KOPT-K1 (cell line): ENCODE measurements around the gene CACNA1F.

Source experiments
- H3K27ac ChIP-seq: fragments of 200-600 bp; sonication (generic); 2 replicates; pipeline ENCODE4 v1.5.1; 2016; ENCODE audit warnings: antibody characterized with exemption, mild to moderate bottlenecking, low read depth, low read length; ENCODE audit not compliant: poor library complexity, severe bottlenecking
- H3K36me3 ChIP-seq: fragments of 200-600 bp; sonication (generic); 2 replicates; pipeline ENCODE4 v1.5.1; 2017; ENCODE audit warnings: antibody characterized with exemption, mild to moderate bottlenecking, low read length, moderate library complexity; ENCODE audit not compliant: insufficient read depth
- H3K9me3 ChIP-seq: fragments of 200-600 bp; sonication (generic); 2 replicates; pipeline ENCODE4 v1.5.1; 2017; ENCODE audit warnings: antibody characterized with exemption, low read length, mild to moderate bottlenecking; ENCODE audit not compliant: insufficient read depth, poor library complexity, severe bottlenecking

Gene CACNA1F

DNA sequence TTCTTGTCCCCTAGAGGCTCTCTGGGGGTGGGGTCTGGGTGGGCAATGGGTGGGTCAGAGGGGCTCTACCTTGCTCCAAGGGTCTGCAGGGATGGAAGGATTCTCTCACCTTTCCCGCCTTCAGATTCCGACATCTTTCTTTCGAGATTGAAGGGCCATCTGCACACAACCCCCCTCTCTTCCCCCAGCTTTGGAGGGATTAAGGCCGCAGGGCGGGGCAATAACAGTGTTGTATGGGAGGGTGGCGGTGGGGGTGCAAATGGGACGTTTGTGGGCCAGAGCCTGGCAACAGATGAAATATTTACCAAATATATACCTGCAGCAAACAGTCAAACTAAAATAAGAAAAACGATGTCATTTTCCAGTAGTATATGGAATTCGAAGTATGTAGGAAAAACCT lies at the start of gene CACNA1F:
Gene CACNA1F (minus strand): TSS at position 165 of the 400 bp plus-strand sequence. CDS start 31 bp downstream, at position 134.
- Histone ChIP-seq H3K36me3 (no peaks in the 10 kb centered on the region), H3K27ac (no peak within 1 kb of the TSS), H3K9me3 (no peaks in the 10 kb centered on the region)

DNA sequence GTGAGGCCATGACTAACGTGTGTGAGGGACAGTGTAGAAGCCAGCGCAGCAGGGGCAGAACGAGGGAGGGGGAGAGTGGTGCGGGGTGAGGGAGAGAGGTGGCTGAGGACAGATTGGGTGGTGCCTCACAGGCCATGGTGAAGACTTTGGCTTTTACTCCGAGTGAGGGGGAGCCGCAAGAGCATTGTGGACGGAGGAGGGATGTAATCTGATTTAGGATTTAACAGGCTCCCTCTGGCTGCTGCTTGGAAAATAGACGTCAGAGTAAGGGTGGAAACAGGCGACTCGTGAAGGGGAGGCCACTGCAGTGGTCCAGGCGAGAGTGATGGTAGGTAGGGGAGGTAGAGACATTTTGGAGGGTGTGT lies 49.5 kb upstream of the CACNA1F start:
- Histone ChIP-seq H3K27ac (no peak overlapping the region), H3K9me3 (no peaks in the 10 kb centered on the region), H3K36me3 (no peaks in the 10 kb centered on the region)

DNA sequence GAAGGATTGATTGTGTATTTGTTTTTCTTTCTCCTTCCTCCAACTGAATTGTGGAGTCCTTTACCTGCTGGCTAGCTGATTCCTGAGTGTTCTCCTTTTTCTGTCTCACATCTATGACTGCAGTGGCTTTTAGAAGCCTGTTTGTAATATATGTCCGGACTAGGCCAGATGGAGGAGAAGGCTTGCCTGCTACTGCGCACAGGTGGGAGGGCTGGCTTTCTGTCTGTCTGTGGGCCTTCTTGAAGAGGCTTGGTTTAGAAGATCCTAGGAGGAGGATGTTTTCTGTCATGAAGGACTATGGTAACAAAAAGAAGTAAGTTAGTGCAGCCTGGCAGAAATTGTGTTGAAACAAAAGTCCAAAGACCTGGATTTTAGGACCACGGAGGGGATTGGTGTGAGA lies 44.9 kb upstream of the CACNA1F start:
- no peaks in the 10 kb centered on the region for H3K9me3 ChIP-seq
- H3K27ac ChIP-seq: no peak overlapping the region
- no peaks in the 10 kb centered on the region for H3K36me3 ChIP-seq

DNA sequence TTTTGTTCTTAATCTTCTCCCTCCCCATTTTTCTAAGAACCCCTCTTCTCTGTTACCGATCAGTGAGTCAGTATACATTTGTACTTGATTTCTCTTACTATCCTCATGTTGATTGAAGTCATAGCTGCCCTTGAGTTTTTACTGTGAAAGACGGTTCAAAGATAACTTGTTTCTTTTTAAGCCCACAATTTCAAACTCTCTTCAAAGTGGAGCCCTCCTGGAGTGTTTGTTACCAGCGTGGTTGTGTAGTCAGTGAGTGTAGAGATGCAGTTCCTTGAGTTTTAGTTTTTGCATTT lies 44.3 kb upstream of the CACNA1F start:
- Histone ChIP-seq H3K36me3 (no peaks in the 10 kb centered on the region), H3K27ac (no peak overlapping the region), H3K9me3 (no peaks in the 10 kb centered on the region)

DNA sequence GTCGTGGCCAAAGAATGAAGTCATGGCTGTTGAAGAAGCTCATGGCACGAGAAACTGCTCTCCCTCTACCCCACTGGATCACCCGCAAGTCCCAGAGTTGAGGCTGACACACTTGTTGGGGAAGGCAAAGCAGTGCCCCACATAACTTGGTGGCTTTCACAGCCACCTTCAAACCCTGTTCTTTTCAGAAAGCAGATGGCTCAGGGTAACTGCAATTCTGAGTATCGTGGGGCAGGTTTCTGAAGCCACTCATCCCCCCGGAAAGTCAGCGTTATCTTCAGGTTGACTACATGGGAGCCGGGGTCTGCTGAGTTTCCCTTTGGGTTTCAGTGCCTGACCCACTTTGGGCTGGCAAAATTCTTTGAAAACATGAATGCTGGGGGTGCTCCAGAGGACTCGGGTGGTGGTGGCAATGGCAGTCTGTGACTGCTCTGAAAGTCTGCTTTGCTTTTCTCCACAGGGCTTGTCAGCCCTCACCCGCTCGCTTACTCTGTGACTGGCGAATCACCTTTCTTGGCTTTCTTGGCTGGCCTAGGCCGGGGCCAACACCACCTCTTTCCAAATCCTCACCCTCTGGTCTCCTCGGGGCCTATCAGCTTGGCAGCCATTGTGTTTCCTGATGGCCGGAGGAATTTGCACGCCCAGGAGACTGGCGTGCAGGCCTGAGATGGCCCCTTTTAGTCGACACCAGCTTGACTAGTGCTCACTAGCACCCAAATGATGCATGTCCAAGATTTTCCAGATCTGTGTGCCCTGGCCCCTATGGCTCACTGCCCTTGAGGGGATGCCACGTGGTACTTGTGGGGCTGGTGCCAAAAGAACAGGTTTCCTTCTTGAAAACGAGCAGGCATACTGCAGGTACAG lies 43.8 kb upstream of the CACNA1F start:
- Histone ChIP-seq H3K9me3 (no peaks in the 10 kb centered on the region), H3K36me3 (no peaks in the 10 kb centered on the region), H3K27ac (no peak overlapping the region)

DNA sequence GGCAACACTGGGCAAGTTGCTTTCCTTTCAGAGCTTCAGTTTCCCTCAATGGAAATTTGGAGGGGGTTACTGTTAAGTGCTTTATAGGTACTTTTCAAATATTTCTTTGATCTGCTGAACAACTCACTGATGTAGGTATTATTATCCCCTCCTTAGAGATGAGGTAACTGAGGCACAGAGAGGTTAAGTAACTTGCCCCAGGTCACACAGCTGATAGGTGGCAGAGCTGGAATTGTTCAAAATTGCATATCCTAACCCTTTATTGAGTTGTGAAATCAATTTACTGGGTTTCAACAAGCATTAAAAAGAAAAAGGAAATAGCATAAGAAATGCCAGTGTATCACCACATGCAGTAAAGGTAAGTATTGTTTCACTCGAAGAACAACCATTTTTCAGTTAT lies 43.1 kb upstream of the CACNA1F start:
- Histone ChIP-seq H3K36me3 (no peaks in the 10 kb centered on the region), H3K27ac (no peak overlapping the region), H3K9me3 (no peaks in the 10 kb centered on the region)

DNA sequence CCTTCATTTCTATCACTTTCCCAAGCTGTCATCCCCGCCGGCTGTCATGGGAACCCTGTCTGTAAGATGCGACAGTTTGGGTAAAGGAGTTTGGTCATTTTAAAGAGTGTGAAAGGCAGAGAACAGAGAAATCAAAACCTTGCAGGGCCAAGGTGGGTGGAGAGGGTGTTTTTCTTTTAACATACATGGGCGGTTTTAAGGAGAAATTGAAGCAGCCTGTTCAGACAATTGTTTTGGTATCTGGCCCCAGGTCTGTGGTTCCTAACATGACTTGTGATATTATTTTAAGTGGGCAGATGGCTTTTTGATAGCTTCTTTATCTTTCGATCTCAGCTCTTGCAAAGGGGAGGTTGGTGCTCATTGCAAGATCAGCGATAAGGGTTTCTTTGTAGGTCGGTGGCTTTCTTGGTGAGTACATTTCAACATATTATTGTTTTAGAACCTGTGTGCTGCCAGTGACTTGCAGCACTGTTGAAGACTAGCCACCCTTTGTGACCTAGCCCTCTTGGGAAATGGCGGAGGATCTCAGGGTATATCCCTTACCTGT lies 40.1 kb upstream of the CACNA1F start:
- H3K36me3 ChIP-seq: no peaks in the 10 kb centered on the region
- H3K27ac ChIP-seq: no peak overlapping the region
- no peaks in the 10 kb centered on the region for H3K9me3 ChIP-seq

DNA sequence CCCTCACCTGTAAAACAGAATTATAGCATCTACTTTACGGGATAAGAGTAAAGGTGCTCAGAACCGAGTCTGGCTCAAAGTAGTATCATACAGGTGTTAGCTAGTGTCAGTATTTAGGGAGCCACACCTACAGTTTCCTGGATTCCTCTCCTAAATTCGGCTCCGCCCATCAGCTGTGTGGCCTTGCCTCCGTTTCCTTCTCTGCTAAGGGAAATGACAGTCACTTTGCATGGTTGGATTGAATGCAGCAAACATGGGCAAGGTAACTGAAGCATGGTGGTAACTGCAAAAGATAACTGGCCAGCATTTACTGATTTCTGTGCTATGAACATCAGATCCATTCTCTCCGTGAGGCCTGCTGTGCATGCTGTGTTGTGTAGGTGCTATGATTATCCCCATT lies 39.3 kb upstream of the CACNA1F start:
- no peaks in the 10 kb centered on the region for H3K36me3 ChIP-seq
- no peaks in the 10 kb centered on the region for H3K9me3 ChIP-seq
- no peak overlapping the region for H3K27ac ChIP-seq

DNA sequence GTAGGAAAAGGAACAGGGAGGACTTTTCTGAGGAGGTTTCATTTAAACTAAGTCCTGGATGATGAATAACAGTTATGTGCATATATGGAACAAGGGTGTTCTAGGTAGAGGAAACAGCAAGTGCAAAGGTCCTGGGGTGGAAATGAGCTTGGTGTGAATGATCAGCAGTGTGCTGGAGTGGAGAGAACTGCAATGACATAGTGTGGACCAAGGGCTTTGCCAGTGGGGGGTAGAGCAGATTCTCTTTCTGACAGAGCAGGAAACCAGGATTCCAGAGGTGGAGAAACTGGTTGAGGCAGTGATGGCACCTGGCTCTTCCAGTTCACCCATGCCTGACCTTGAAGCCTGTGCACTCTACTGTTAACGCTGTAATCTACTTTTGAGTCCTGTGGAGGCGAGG lies 38.2 kb upstream of the CACNA1F start:
- Histone ChIP-seq H3K27ac (no peak overlapping the region), H3K36me3 (no peaks in the 10 kb centered on the region), H3K9me3 (no peaks in the 10 kb centered on the region)

DNA sequence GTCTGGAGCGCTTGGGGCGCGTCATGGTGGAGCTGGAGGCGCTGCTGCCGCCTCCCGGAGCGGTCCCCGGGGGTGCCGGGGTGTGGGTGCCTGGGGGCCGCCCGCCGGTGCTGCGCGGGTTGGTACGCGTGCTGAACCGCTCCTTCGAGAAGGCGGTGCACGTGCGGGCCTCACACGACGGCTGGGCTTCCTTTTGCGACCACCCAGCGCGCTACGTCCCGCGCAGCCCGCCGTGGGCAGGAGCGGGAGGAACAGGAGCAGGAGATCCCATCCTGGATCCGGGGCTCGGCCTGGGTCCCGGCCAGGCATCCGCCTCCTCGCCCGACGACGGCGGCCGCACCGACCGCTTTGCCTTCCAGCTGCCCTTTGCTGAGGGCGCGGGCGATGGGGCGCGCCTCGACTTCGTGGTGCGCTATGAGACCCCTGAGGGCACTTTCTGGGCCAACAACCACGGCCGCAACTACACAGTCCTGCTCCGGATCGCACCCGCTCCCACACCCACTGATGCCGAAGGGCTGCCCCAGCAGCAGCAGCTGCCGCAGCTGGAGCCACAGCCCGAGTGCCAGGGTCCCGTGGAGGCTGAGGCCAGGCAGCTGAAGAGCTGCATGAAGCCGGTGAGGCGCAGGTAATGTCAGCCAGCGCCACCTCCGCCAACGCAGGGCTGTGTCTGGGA lies 37.2 kb upstream of the CACNA1F start:
- H3K27ac ChIP-seq: peak overlapping the region; percentile 94
- no peaks in the 10 kb centered on the region for H3K9me3 ChIP-seq
- H3K36me3 ChIP-seq: no peaks in the 10 kb centered on the region

DNA sequence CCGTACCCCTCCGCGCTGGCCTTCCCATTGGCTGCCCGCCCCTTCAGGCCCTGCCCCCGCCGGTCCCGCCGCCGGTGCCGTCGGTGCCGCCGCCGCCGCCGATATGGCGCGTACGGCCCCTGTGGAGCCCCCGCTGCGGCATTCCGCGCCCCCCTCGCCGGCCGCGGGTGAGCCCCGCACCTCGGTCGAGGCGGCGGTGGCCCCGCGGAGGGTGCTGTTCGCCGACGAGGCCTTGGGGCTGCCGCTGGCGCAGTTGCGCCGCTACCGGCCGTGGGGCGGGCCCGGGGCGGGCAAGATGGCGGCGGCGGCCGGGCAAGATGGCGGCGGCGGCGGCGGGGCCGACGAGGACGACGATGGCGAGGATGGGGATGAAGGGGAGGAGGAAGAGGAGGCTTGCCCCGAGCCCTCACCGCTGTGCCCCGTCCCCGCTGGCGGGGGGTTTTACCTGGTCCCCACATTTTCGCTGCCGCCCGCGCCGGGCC lies 36.7 kb upstream of the CACNA1F start, which contains the start of gene PPP1R3F:
Gene PPP1R3F (plus strand): TSS at position 27 of the 482 bp plus-strand sequence. CDS start 77 bp downstream, at position 104.
- Histone ChIP-seq H3K36me3 (no peaks in the 10 kb centered on the region), H3K9me3 (no peaks in the 10 kb centered on the region), H3K27ac (peak within 1 kb of the TSS; percentile 94)

DNA sequence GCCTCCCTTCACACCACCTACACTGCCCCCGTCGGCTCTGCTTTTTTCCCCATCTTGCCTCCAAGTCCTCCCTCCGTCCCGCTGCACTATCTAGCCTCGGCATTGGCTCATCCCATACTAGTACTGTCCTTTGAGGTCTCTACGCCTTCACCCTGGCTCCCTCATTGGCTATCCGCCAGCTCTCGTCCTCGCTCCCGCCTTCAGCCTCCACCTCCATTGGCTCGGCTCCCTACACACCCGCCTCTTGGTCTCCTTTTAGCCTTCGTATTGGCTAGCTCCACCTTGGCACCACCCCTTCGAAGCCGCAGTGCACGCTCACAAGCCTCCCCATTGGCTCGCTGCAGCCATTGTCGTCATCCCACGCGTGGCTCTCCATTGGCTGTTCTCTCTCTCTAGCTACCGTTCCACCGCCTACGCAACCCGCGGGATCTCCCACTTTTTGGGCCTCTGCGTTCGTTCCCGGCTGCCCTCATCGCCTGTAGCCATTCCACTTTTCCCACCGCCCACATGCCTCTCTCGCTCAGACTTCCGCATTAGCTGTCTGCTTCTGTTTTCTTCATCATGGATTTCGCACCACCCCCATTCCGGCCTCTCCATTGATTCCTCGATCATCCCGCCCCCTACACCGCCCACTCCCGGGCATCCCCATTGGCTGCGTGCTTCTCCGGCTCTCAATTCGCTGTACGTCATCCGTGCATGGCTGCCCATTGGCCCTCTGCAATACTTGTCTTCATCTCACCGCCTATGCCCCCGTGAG lies 36.0 kb upstream of the CACNA1F start:
- no peaks in the 10 kb centered on the region for H3K36me3 ChIP-seq
- peak overlapping the region; percentile 94 for H3K27ac ChIP-seq
- no peaks in the 10 kb centered on the region for H3K9me3 ChIP-seq

DNA sequence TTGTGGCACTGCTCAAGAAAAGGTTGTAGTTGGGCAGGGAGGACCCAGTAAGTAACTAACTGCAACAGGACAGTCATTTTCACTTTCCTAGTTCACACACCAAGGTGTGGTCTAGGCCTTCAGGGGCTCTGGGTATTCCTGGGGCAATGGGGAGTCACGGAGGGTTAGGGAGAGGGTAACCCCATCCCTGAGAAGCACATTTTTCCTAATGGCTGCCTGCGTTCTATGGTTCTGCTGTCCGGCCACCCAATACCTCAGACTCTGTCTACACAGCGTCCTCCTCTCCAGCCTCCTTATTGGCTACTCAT lies 35.5 kb upstream of the CACNA1F start:
- H3K36me3 ChIP-seq: no peaks in the 10 kb centered on the region

DNA sequence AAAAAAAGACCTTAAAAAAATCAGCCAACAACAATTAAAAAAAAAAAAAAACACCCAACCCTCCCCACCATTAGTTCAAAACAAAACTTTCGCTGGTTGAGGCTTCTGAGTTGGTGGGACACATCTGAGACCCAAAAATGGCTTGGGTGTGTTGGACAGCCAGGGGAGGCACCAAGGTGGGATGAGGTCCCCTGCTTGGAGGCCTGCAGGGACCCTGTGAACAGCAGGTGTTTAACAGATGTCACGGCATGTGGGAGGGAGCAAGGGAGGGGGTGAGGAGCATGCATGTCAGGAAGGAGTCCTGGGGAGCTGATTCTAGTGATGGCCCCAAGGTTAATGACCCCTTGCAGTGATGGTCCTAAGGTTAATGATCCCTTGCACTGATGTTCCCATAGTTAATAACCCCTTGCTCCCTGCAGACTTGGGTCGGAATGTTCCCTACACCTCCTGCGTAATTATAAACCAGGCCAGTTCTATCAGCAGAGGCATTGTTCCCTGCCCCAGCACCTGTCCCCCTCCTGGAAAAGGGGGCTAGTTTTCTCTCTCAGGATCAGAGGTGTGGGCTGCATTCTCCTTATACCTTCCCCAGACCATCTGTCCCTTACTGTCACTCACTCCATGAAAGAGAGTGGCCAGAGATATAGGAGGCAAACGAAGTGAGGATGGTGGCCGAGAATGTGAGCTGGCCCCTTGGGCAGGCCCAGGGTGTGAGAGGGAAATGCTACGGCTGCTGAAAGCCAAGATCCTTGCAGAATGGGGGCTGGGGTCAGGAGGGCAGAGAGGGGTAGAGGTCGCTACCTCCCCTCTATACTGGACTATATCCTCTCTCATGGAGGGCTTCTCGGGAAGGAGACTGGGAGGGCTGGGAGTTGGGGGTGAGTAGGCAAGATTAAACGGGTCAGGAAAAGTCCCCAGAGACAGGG lies 33.6 kb upstream of the CACNA1F start:
- H3K36me3 ChIP-seq: no peaks in the 10 kb centered on the region
- no peaks in the 10 kb centered on the region for H3K9me3 ChIP-seq
- no peak overlapping the region for H3K27ac ChIP-seq

More for the DNA sequence above, 35.5 kb upstream of the CACNA1F start:
- Histone ChIP-seq H3K9me3 (no peaks in the 10 kb centered on the region), H3K27ac (peak overlapping the region; percentile 94)
